C4-2B (cell line): Measurements from ENCODE around the gene COMMD7.

Experiments
- ZFX ChIP-seq: fragments of 450-650 bp; IDR thresholded peaks from 2 replicates; pipeline ENCODE4 v1.6.1; 2017
- TF ChIP-seq, protein P1 (sequence below): fragments of 450-650 bp; conservative IDR thresholded peaks from 2 replicates; pipeline ENCODE4 v1.5.1; 2017; ENCODE audit warnings: mild to moderate bottlenecking

DNA sequence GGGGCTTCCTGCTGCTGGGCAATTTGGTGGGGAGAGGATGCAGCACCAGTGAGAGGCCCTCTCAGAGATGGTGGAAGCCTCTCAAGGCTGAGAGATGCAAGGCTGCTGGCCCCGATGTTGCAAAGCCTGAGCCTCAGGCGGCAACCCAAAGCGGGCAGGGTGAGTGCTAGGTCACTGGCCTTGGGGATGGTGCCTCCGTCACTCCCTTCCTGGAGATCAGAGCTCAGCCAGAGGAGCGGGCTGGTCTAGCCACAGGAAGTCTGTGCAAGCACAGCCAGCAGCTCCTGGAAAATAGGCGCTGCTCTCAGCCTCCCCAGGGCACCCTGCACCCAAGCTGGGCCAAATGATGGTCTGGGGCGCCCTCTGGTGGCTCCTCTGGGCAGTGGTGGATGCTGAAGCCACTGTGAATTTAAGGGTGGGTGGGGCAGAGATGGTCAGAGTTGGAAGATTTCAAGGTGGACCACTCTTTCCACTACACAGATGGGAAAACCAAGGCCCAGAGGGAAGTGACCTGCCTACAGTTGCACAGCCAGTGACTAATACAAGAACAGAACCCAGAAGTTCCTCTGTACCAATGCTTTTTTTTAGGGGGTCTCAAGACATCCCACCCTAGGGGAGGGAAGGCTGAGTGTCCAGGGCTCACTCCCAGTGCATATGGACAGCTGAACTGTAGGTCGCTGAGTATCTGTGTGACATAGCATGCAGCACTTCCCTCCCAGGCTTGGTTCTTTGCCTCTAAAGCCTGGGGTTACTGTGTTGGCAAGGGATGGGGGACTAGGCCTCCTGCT is 90.3 kb downstream of the COMMD7 start:
- TF ChIP-seq, protein P1, sequence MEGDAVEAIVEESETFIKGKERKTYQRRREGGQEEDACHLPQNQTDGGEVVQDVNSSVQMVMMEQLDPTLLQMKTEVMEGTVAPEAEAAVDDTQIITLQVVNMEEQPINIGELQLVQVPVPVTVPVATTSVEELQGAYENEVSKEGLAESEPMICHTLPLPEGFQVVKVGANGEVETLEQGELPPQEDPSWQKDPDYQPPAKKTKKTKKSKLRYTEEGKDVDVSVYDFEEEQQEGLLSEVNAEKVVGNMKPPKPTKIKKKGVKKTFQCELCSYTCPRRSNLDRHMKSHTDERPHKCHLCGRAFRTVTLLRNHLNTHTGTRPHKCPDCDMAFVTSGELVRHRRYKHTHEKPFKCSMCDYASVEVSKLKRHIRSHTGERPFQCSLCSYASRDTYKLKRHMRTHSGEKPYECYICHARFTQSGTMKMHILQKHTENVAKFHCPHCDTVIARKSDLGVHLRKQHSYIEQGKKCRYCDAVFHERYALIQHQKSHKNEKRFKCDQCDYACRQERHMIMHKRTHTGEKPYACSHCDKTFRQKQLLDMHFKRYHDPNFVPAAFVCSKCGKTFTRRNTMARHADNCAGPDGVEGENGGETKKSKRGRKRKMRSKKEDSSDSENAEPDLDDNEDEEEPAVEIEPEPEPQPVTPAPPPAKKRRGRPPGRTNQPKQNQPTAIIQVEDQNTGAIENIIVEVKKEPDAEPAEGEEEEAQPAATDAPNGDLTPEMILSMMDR, result peak; percentile 94
- TF ChIP-seq ZFX, result no peak
